HG03064 (cell line): ENCODE results near the gene CRAMP1.
"Not testable (repeated sequence)": the region's sequence is repeated elsewhere in the genome, so short reads cannot be mapped to it uniquely, and the experiment has no call there.

Experiments used
- ATAC-seq: cut with Tn5 transposase; IDR thresholded peaks from one replicate; pipeline ENCODE4 v1.9.1; 2021; ENCODE audit warnings: low read depth; ENCODE audit not compliant: unreplicated experiment

Gene CRAMP1

GRCh38 chr16:1706386-1707192 lies 94.4 kb downstream of the CRAMP1 start:
- no peak for ATAC-seq

- no peak for ATAC-seq
Observed at GRCh38 chr16:1707193-1707790, 95.1 kb downstream of the CRAMP1 start.

GRCh38 chr16:1708083-1708767 lies 96.1 kb downstream of the CRAMP1 start:
- ATAC-seq: no peak

- no peak for ATAC-seq
Observed at GRCh38 chr16:1708768-1709180, 96.6 kb downstream of the CRAMP1 start.

DNA sequence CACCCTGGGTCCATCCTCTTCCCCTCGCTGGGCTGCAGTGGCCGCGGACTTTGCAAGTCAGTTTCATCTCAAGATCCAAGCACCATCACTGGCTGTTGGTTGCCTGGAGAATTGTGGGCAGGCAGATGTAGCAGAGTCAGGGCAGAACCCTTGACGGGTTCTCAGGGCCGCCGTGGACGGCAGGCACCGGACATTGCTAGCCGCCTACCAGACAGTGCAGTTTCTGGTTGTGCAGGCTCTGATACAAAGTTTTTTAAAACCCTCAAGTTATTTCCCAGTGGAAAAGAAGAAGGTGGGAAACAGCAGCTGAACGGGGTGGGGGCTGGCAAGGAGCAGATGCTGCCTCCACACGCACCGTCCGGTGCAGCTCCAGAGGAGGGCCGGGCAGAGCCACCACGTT lies 97.2 kb downstream of the CRAMP1 start:
- no peak for ATAC-seq

- no peak for ATAC-seq
Observed at GRCh38 chr16:1710811-1711507, 98.8 kb downstream of the CRAMP1 start.

DNA sequence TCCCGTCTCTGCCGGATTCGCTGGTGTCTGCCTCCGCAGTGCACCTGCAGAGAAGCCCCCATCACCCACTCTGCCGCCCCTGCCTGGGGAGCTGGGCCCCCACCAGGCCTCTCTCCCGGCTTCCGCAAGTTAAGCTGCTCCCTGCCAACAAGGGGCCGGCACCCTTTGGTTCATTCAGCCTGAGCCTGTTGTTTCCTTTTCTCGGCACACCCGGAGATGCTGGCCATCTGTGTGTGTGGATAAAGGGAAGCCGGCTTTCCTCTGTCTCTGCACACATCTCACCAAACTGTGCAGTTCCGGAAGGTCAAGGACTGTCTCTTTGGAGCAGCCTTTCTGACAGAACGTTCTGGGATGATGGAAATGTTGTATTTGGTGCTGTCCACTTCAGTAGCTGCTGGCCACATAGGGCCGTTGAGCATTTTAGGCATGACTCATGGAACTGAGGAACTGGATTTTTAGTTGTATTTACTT lies 100.7 kb downstream of the CRAMP1 start:
- ATAC-seq: no peak

DNA sequence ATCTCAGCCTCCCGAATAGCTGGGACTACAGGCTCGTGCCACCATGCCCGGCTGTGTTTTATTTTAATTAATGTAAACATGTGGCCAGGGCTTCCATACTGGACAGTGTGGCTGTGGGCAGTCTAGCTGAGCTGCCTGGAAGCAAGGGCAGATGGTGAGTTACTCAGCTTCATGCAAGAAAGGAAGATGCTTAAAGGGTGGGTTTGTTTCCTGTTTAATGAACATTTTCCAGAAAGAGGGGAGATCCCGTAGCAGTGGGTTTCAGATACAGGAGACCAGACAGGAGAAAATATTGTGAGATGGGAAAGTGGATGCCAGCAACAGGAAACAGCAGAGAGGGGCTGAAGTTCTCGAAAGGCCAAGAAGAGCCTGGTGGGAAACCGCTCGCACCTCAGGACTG lies 101.2 kb downstream of the CRAMP1 start:
- no peak for ATAC-seq

GRCh38 chr16:1713933-1714332 lies 101.8 kb downstream of the CRAMP1 start:
- ATAC-seq: no peak

DNA sequence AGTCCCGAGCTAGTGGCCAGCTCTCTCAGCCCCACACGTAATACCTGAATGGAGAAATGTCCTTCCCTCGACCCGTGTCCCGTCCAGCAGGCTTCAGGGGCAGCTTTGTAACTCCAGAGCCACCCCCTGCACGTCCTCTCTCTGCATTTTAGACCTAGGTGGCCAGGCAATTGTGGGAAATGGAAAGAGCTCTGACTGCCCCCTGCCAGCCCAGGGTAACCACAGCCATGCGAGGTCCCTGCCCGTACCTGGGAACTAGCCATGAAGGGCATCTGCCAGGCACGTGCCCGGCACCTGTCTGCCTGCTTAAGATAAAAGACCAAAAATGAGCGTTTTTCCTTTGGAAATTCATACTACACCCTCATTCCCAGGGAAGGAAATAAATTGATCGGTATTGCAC lies 103.1 kb downstream of the CRAMP1 start:
- no peak for ATAC-seq

DNA sequence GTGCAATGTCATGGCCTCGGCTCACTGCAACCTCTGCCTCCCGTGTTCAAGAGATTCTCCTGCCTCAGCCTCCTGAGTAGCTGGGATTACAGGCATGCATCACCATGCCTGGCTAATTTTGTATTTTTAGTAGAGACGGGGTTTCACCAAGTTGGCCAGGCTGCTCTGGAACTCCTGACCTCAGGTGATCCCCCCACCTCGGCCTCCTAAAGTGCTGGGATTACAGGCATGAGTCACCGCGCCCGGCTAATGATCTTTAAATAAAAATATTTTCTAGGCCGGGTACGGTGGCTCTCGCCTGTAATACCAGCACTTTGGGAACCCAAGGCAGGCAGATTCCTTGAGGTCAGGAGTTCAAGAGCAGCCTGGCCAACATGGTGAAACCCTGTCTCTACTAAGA lies 106.1 kb downstream of the CRAMP1 start:
- ATAC-seq: not testable (repeated sequence)

DNA sequence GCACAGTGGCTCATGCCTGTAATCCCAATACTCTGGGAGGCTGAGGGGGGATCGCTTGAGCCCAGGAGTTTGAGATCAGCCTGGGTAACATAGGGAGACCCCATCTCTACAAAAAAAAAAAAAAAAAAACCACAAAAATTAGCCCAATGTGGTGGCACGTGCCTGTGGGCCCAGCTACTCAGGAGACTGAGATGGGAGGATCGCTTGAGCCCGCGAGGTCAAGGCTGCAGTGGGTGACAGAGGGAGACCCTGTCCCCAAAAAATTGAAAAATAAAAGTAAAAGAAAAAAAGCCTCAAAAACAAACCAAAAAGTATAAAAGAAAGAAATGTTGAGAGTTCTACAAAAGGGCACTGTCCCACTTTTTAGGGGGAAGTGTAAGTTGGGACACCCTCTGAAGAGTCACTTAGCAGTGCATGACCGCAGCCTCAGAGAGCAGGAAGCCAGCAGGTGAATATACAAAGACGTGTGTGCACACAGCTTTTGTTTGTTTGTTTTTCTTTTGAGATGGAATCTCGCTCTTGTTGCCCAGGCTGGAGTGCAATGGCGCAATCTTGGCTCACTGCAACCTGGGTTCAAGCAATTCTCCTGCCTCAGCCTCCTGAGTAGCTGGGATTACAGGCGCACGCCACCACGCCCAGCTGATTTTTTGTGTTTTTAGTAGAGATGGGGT lies 107.5 kb downstream of the CRAMP1 start:
- not testable (repeated sequence) for ATAC-seq

DNA sequence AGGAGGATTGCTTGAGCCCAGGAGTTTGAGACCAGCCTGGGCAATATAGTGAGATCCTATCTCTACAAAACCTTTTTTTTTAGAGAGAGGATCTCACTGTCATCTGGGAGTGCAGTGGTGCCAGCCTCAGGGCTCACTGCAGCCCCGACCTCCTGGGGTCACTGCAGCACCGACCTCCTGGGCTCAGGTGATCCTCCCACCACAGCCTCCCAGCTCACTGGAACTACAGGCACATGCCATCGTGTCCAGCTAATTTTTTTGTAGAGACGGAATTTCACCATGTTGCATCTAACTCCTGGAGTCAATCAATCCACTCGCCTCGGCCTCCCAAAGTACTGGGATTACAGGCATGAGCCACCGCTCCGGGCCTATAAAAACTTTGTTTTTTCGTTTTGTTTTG lies 109.2 kb downstream of the CRAMP1 start:
- ATAC-seq: no peak

DNA sequence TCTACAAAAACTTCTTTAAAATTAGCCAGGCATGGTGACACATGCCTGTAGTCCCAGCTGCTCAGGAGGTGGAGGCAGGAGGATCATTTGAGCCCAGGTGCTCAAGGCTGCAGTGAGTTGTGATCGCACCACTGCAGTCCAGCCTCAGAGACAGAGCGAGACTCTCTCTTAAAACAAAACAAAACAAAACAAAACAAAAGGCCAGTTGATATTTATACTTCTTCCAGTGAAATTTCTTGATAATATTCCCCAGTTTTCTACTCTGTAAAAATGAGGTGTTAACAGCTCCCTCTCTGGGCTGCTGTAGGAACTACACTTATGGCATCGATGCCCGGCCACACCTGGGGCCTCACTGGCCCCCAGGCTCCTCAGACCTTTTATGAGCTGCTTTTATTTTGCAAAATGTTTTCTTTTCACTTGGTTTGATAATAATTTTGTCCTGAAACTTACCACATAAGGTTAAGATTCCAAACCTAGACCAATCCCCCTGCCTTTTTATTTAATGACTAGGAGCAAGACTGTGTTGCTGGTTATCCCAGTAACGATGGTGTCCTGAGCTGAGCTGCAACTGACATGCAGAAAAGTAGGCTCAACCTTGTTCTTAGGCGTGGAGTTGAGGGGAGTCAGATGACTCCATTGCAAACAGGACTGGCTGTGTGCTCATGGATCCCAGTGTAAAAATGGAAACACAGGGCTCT lies 111.4 kb downstream of the CRAMP1 start:
- no peak for ATAC-seq

- ATAC-seq: no peak
Observed at GRCh38 chr16:1724491-1724890, 112.3 kb downstream of the CRAMP1 start.

DNA sequence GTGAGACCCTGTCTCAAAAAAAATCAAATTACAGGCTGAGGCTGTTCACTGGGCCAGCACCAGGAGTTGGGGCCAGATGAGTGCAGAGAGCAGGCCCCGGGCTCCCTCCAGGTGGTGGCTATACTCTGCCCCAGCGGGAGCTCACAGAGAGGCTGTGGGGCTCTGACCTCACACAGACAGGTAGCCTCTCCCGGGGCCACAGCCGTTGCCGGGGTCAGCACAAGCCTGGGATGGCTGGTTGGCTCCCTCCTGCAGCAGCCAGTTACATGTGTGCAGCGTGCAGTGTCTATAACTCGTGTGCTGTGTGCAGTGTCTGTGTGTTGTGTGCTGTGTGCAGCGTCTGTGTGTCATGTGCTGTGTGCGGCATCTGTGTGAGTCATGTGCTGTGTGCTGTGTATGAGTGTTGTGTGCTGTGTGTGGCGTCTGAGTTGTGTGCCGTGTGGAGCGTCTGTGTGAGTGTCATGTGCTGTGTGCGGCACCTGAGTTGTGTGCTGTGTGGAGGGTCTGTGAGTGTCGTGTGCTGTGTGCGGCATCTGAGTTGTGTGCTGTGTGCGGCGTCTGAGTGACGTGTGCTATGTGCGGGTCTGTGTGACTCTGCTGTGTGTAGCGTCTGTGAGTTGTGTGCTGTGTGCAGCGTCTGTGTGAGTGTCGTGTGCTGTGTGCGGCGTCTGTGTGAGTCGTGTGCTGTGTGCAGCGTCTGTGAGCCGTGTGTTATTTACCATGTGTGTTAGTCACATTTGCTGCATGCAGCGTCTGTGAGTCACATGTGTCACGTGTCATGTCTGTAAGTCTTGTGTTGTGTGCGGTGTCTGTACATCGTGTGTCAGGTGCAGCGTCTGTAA lies 114.7 kb downstream of the CRAMP1 start:
- ATAC-seq: no peak
